K562 (cell line): ENCODE results near the gene SEMA6D. TPM values are rescaled to one million over a fixed set of nuclear protein-coding genes. Genes with fewer than 3 reads are reported as not detected.

Source experiments
- PTRF ChIP-seq: fragments of 450-650 bp; IDR thresholded peaks from 2 replicates; pipeline ENCODE4 v1.6.1; 2016; ENCODE audit warnings: mild to moderate bottlenecking, missing genetic modification characterization, missing compliant biosample characterization
- ZNF318 ChIP-seq, 2 experiments: fragments of 450-650 bp; IDR thresholded peaks; 2 replicates each; pipeline ENCODE4 v1.6.1; 2016; ENCODE audit warnings: mild to moderate bottlenecking in 2 of 2, borderline replicate concordance in 1 of 2, low read depth in 1 of 2, moderate library complexity in 1 of 2
- ZNF655 ChIP-seq: fragments of 250-450 bp; sonication (Bioruptor Pico); IDR thresholded peaks from 2 replicates; pipeline ENCODE4 v1.5.0; 2021
- polyA plus RNA-seq, 8 experiments: library from polyadenylated mRNA; depleted of rRNA in 4 of 8; stranded (reverse) in 5 of 8; unstranded in 3 of 8; fragments of >200 nt; fragmentation: Nextera tagmentation in 2 of 8; fragmentation: Illumina TruSeq in 1 of 8; extraction: Ambion mirVana in 2 of 8; extraction: Trizol in 1 of 8; gene quantifications; 2 replicates each; pipeline versions ENCODE4 v1.2.1 to v1.2.3, GENCODE V29; 2011 to 2014; ENCODE audit warnings: inconsistent platforms in 1 of 8, missing spikeins in 1 of 8
- total RNA-seq, 7 experiments: library from RNA; depleted of rRNA in 6 of 7; stranded (reverse); fragments of >200 nt in 6 of 7; fragmentation: Illumina TruSeq in 2 of 7; extraction: Trizol in 2 of 7; gene quantifications; 2 replicates each; pipeline versions ENCODE4 v1.2.1 to v1.2.3, GENCODE V29; 2011 to 2021; ENCODE audit warnings: low replicate concordance in 1 of 7

Gene SEMA6D
- total and polyA plus RNA-seq, 9 of the 15 experiments (the other 6 are each of a cell fraction or from before 2014, with no cell fraction given) = not detected

GRCh38 chr15:47766406-47766805 is 49.1 kb downstream of the SEMA6D start (continued):
- TF ChIP-seq ZNF318 (IDR thresholded peaks at IDR 0.05; ENCODE audit: borderline replicate concordance in 1 of 2, low read depth in 1 of 2) (no peak), ZNF655 (CRISPR knock-in tag) (no peak), PTRF (tag) (no peak)
